Epithelial cell of esophagus (primary cell): ENCODE data around the gene UNC5C.

ENCODE experiments used
- DNase-seq: peaks from one replicate; pipeline ENCODE4 v3.0.0; 2010; ENCODE audit warnings: low read depth
- H3K4me3 ChIP-seq: 2 replicates; pipeline ENCODE4 v1.5.1; 2011; ENCODE audit warnings: mild to moderate bottlenecking, low read length, control low read depth
- CTCF ChIP-seq: IDR thresholded peaks from 2 replicates; pipeline ENCODE4 v1.5.1; 2011; ENCODE audit warnings: low read depth, mild to moderate bottlenecking, low read length, control low read depth, inconsistent platforms; ENCODE audit not compliant: insufficient read depth; ENCODE audit errors: missing control alignments

Gene UNC5C

DNA sequence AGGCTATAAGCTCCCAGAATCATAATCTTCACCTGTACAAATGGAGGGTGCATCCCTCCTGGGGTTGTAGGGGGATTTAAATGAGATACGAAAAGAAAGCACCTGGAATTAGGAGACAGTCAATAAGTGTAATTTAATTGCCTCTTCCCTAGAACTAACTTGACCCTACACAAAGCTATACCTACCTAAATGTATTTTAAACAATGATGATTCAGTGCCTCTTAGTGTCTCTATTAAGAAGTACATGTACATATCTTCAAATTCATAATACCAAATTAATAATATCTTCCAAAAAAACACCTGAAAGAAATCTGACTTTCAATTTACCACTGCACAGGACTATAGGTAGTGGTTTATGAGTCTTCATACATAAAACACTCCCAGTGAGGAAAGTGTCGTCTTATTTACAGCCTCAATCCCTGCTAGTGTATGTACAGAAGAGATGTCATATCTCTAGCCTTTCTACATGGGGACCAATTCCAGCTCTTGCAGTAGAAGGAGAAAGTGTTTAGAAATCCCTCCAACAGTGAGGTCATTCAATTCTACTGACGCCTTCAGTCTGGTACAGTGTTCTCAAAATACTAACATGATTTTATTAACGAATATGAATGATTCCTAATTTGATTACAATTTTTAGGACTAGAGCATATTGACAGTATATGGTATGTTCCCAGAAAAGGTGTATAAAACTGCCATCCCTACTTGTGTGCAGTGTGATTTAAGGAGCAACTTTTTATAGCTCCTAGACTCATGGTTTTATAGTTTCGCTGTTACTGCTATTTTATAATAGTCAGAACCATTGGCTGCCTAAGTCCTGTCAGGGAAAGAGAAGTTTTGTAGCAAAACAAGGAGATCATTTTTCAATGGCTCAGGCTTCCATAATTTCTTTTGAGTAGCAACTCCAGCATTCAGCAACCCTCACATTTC is 282.7 kb downstream of the UNC5C start:
- TF ChIP-seq CTCF, result no peak
- no peak overlapping the region for H3K4me3 ChIP-seq
- DNase-seq, result no peak

GRCh38 chr4:95264843-95265242 is 283.9 kb downstream of the UNC5C start:
- no peak overlapping the region for H3K4me3 ChIP-seq
- TF ChIP-seq CTCF, result no peak
- no peak for DNase-seq

DNA sequence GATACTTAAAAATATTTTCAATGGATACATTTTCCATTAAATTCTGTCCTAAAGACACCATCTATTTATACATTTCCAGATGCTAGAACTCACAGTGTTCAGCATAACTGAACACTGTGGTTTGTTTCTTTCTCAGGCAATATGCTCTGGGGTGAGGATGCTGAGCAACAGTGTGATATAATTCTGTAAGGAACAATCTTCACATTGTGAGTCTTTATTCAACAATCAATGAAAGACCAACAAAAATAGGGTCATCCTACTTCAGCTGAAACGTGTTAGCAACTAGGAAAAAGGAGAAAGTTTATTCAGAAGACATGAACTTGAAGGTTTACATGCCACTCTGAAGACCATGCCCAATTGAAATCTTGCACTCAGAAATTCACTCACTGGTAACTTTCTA is 284.8 kb downstream of the UNC5C start:
- no peak for TF ChIP-seq CTCF
- no peak overlapping the region for H3K4me3 ChIP-seq
- no peak for DNase-seq

DNA sequence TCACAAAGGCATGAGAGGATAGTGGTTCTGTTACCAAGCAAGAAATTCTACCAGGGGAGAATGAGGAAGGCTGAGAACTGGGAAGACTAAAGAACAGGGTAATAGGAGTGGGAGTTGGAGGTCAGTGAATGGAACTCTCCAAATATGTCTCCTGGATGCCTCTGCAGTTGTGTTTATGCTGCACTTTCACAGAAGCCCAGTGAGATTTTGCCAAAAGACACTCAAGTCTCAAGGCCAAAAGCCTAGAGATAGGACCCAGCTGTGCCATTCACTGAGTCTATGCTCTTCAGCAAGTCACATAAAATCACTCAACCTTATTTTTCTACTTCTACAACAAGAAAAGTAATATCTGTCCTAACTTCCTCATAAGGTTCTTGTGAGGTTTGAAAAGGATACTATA is 285.4 kb downstream of the UNC5C start:
- no peak for TF ChIP-seq CTCF
- H3K4me3 ChIP-seq, result no peak overlapping the region
- no peak for DNase-seq

DNA sequence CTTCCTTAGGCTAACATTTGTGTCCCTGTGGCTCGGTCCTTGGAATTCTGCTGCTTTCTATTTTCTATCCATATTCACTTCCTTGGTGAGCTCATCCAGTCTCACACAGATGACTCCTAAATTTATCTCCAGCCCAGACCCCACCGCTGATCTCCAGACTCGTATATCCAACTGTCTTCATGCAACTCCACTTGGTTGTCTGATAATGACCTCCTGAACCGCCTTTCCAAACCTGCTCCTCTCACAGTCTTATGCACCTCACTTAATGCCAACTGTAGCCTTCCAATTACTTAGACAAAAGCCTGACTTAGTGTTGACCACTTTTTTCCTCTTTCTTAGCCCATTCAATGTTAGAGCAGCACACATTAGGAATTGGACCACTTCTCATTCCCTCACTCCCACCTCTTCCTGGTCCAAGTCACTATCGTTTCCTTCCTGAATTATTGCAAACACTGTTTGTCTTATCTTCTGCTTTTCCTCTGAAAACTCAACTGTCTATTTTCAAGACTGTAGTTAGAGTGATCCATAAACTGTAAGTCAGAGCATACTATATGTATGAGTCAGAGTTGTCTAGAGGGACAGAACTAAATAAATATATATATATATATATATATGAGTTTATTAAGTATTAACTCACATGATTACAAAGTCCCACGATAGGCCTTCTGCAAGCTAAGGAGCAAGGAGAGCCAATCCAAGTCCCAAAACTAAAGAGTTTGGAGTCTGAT is 292.5 kb downstream of the UNC5C start:
- TF ChIP-seq CTCF, result no peak
- no peak overlapping the region for H3K4me3 ChIP-seq
- peak; percentile 8 for DNase-seq

DNA sequence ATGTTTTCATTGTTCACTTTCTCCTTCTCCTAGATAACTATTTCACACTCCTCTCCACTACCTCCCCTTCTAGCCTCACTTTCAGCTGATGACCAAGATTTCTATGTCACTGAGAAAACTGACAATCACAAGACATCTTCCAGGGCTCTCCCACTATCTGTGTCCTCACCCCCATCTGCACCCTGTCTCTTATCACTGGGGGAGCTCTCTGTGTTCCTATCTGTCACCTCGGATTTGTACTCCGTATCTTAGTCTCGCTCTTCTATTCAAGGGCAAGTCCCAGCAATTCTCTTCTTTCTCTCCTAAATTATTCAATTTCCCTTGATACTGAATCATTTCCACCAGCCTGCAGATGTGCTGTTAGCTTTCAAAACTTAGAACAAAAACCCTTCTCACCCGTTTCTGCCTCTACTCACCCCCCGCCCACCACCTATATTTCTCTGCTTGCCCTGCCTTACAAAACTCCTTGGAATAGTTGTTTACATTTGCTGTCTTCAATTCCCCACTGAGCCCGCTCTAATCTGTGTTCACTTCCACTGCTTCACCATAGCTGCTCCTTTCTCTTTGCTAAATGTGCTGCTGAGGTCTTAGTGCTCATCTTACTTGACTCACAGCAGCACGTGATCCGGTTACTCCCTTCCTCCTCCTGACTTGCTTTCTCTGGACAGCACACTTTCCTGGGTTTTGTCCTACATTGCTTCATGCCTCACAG is 293.2 kb downstream of the UNC5C start:
- DNase-seq, result peak; percentile 59
- H3K4me3 ChIP-seq, result no peak overlapping the region
- TF ChIP-seq CTCF, result no peak
